AG04450 (cell line): ENCODE measurements around the gene KIAA0319L. TPM values are rescaled to one million over a fixed set of nuclear protein-coding genes. Genes with fewer than 3 reads are reported as not detected.

Experiments used
- CTCF ChIA-PET: fragments of 300-600, 350-600 bp; formaldehyde crosslinking; extraction: SDS; loops from one replicate; lab custom pipeline; 2022; ENCODE audit warnings: antibody characterized with exemption, inconsistent platforms; lab: Charles Lee
- POLR2A ChIA-PET: fragments of 350-600 bp; formaldehyde crosslinking; extraction: SDS; loops from one replicate; lab custom pipeline; 2021; ENCODE audit warnings: antibody characterized with exemption, inconsistent platforms; lab: Yijun Ruan, JAX
- DNase-seq: peaks from one replicate; pipeline ENCODE4 v3.0.0-alpha.2; 2011; ENCODE audit warnings: low read depth, low spot score
- H3K27ac ChIP-seq: one replicate; pipeline ENCODE4 v1.5.1; 2012; ENCODE audit warnings: low read depth, low read length, control low read depth
- H3K27me3 ChIP-seq: one replicate; pipeline ENCODE4 v1.6.0; 2012; ENCODE audit warnings: low read length; ENCODE audit not compliant: control insufficient read depth, insufficient read depth
- H3K4me3 ChIP-seq: 2 replicates; pipeline ENCODE4 v1.5.1; 2011; ENCODE audit warnings: mild to moderate bottlenecking, low read depth, low read length, control low read depth
- H3K9me3 ChIP-seq: 2 replicates; pipeline ENCODE4 v1.5.1; 2012; ENCODE audit warnings: low read length; ENCODE audit not compliant: control insufficient read depth, insufficient read depth
- CTCF ChIP-seq: IDR thresholded peaks from 2 replicates; pipeline ENCODE4 v1.5.1; 2011; ENCODE audit warnings: low read depth, low read length, control low read depth, inconsistent platforms
- polyA plus RNA-seq: library from polyadenylated mRNA; depleted of rRNA; stranded (reverse); fragments of >200 nt; gene quantifications from 2 replicates; pipeline ENCODE4 v1.2.3, GENCODE V29; 2011

The KIAA0319L gene
- polyA plus RNA-seq, 1 experiment = 69.5 TPM

DNA sequence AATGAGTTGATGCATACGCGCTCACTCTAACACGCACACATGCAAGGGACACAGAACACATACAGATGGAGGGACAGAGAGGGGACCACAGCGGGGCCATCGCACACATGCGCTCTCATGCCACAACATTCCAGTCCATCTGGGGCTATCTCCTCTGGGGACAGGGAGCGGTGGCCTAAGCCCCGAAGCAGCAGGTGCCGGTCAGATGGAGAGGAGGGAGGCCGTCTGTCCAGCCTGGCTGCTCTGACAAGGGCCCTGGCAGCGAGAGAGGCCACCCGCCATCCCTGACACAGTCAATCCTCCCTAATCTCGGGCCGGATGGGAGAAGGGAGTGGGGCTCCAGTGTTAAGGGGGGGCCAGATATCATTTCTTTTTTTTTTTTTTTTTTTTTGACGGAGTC is 123.5 kb downstream of the KIAA0319L start:
- Histone ChIP-seq H3K27me3 (no peaks in the 10 kb centered on the region), H3K4me3 (no peak overlapping the region), H3K9me3 (no peaks in the 10 kb centered on the region), H3K27ac (no peak overlapping the region)
- ChIA-PET POLR2A (interaction anchor here (0.7 kb wide), 1 partner anchor 314 kb away, joined by 5 read pairs; no protein-coding TSS in a partner anchor), CTCF (no interaction called here)
- TF ChIP-seq CTCF = no peak
- no peak for DNase-seq

DNA sequence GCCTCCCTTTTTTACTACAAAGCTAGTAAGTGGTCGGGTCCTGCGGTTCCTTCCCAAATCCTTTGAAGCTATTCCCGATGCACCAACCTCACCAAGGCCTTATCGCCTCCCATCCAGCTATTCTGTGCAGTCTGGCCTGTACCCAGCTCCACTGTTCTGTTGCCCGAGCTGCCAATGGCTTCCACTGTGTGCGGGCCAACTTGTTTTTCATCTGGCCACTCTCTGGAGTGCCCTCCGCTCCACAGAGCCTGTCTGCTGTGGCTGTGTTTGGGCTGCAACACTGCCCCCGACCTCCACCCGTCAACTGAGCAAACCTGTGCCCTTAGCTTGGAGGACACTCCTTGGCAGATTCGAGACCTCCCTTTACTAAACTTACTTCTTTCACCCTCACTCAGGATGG is 125.0 kb downstream of the KIAA0319L start:
- no peaks in the 10 kb centered on the region for H3K27me3 ChIP-seq
- no peak for DNase-seq
- CTCF ChIA-PET = interaction anchor here (0.6 to 1.1 kb wide), 2 partner anchors 24 to 295 kb away, joined by 3 to 4 read pairs; no protein-coding TSS in a partner anchor
- no peak overlapping the region for H3K27ac ChIP-seq
- no peaks in the 10 kb centered on the region for H3K9me3 ChIP-seq
- H3K4me3 ChIP-seq = no peak overlapping the region
- POLR2A ChIA-PET = no interaction called here
- no peak for TF ChIP-seq CTCF

DNA sequence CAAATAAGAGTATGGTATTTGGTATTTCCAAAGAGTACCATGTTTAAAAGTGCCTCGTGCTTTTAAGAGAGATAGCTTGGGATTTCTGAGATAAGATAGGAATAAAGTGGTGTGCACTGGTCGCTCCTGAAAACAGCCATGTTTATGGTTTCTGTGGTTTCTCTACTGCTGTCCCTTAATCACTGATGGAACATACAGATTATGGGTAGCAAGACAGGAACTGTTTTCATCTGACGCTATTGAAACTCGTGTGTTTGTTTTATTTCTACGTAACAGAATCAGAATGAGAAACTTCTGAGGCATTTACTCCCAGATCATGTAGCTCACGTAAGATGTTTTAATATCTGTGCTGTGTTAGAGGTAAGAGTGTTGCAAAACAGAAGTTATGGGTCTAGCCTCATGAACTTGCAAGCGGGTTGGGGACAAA is 126.0 kb downstream of the KIAA0319L start:
- TF ChIP-seq CTCF = no peak
- CTCF ChIA-PET = interaction anchor here (0.8 to 1.1 kb wide), 2 partner anchors 20 to 296 kb away, joined by 3 to 4 read pairs; no protein-coding TSS in a partner anchor
- no peak for DNase-seq
- no peaks in the 10 kb centered on the region for H3K9me3 ChIP-seq
- POLR2A ChIA-PET = no interaction called here
- no peaks in the 10 kb centered on the region for H3K27me3 ChIP-seq
- H3K4me3 ChIP-seq = no peak overlapping the region
- no peak overlapping the region for H3K27ac ChIP-seq

DNA sequence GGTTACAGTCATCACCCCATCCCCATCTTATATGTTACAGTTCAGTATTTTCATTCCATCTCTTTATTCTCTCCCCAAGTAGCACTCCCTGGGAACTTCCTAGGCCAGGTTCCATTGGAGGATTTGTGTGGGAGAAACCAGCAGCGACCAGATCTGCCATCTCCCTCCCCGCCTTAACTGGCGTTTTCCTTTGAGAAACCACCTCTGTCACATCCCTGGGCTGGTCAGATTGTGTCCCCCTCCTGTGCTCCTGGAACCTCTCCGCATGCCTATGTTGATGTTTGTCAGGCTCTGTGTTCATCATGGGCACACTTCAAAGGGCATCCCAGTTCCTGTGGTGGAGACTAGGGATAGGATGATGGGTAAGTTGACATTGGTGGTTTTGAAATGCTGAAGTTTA is 126.4 kb downstream of the KIAA0319L start:
- ChIA-PET POLR2A (no interaction called here), CTCF (interaction anchor here (0.8 kb wide), 1 partner anchor 20 kb away, joined by 4 read pairs; no protein-coding TSS in a partner anchor)
- H3K4me3 ChIP-seq = no peak overlapping the region

More for the DNA sequence above, 126.4 kb downstream of the KIAA0319L start:
- no peaks in the 10 kb centered on the region for H3K27me3 ChIP-seq
- DNase-seq = no peak
- no peaks in the 10 kb centered on the region for H3K9me3 ChIP-seq
- TF ChIP-seq CTCF = no peak
- H3K27ac ChIP-seq = no peak overlapping the region
